H9 (cell line): Measurements from ENCODE around the gene RASSF3. TPM values are rescaled to one million over a fixed set of nuclear protein-coding genes. Genes with fewer than 3 reads are reported as not detected.

Source experiments
- DNase-seq: peaks from one replicate; pipeline ENCODE4 v3.0.0-alpha.2; 2017
- H2AFZ ChIP-seq: one replicate; pipeline ENCODE4 v1.6.1; 2013; ENCODE audit warnings: mild to moderate bottlenecking, low read length, control low read depth, moderate library complexity
- H2AK5ac ChIP-seq: 2 replicates; pipeline ENCODE4 v1.6.1; 2013; ENCODE audit warnings: low read length, control low read depth, mixed read lengths; ENCODE audit not compliant: insufficient read length
- H2BK120ac ChIP-seq: one replicate; pipeline ENCODE4 v1.6.1; 2013; ENCODE audit warnings: low read depth, mild to moderate bottlenecking, low read length, control low read depth, inconsistent platforms; ENCODE audit not compliant: poor library complexity, severe bottlenecking
- H2BK12ac ChIP-seq: 2 replicates; pipeline ENCODE4 v1.6.1; 2013; ENCODE audit warnings: low read length, control low read depth, mixed read lengths, low read depth; ENCODE audit not compliant: insufficient read length
- H2BK15ac ChIP-seq: 2 replicates; pipeline ENCODE4 v1.6.1; 2013; ENCODE audit warnings: low read depth, low read length, control low read depth
- H2BK20ac ChIP-seq: one replicate; pipeline ENCODE4 v1.6.1; 2013; ENCODE audit warnings: low read depth, mild to moderate bottlenecking, low read length, control low read depth, inconsistent platforms; ENCODE audit not compliant: poor library complexity, severe bottlenecking
- H2BK5ac ChIP-seq: 2 replicates; pipeline ENCODE4 v1.6.1; 2013; ENCODE audit warnings: low read length, control low read depth, mixed read lengths; ENCODE audit not compliant: insufficient read length
- H3K14ac ChIP-seq: 2 replicates; pipeline ENCODE4 v1.6.1; 2013; ENCODE audit warnings: low read length, control low read depth; ENCODE audit not compliant: insufficient read depth
- H3K18ac ChIP-seq: 2 replicates; pipeline ENCODE4 v1.6.1; 2013; ENCODE audit warnings: low read depth, mild to moderate bottlenecking, mixed read lengths, low read length, control low read depth; ENCODE audit not compliant: insufficient read length
- H3K23ac ChIP-seq: 2 replicates; pipeline ENCODE4 v1.6.1; 2013; ENCODE audit warnings: low read length, control low read depth, mixed read lengths, low read depth; ENCODE audit not compliant: insufficient read length
- H3K23me2 ChIP-seq: 2 replicates; pipeline ENCODE4 v1.6.1; 2013; ENCODE audit warnings: low read depth, mild to moderate bottlenecking, mixed read lengths, low read length, control low read depth; ENCODE audit not compliant: insufficient read length, poor library complexity, severe bottlenecking
- H3K27ac ChIP-seq: 2 replicates; pipeline ENCODE4 v1.5.1; 2013; ENCODE audit warnings: low read length, control low read depth, mixed read lengths, low read depth; ENCODE audit not compliant: insufficient read length
- H3K27me3 ChIP-seq: 2 replicates; pipeline ENCODE4 v1.6.1; 2013; ENCODE audit warnings: low read length, control low read depth, inconsistent platforms; ENCODE audit not compliant: insufficient read depth
- H3K4ac ChIP-seq: 2 replicates; pipeline ENCODE4 v1.6.1; 2013; ENCODE audit warnings: low read depth, mild to moderate bottlenecking, control low read depth, inconsistent platforms, low read length, moderate library complexity
- H3K4me1 ChIP-seq: 2 replicates; pipeline ENCODE4 v1.6.1; 2013; ENCODE audit warnings: low read length, control low read depth, inconsistent platforms; ENCODE audit not compliant: insufficient read depth
- H3K4me2 ChIP-seq: 2 replicates; pipeline ENCODE4 v1.6.1; 2013; ENCODE audit warnings: low read length, control low read depth, mixed read lengths; ENCODE audit not compliant: insufficient read length, insufficient read depth
- H3K56ac ChIP-seq: 2 replicates; pipeline ENCODE4 v1.6.1; 2013; ENCODE audit warnings: low read depth, mild to moderate bottlenecking, mixed read lengths, low read length, control low read depth; ENCODE audit not compliant: insufficient read length
- H3K79me1 ChIP-seq: 2 replicates; pipeline ENCODE4 v1.6.1; 2013; ENCODE audit warnings: low read depth, mild to moderate bottlenecking, moderate library complexity, low read length, control low read depth, inconsistent platforms; ENCODE audit not compliant: insufficient read depth, poor library complexity, severe bottlenecking
- H3K79me2 ChIP-seq: 2 replicates; pipeline ENCODE4 v1.6.1; 2013; ENCODE audit warnings: low read length, control low read depth, inconsistent platforms; ENCODE audit not compliant: insufficient read depth
- H3K9ac ChIP-seq: 2 replicates; pipeline ENCODE4 v1.6.1; 2013; ENCODE audit warnings: low read length, control low read depth, mixed read lengths; ENCODE audit not compliant: insufficient read length; ENCODE audit errors: extremely low read depth
- H3K9me3 ChIP-seq: one replicate; pipeline ENCODE4 v1.6.1; 2013; ENCODE audit warnings: low read depth, low read length, inconsistent platforms; ENCODE audit not compliant: control insufficient read depth
- H3T11ph ChIP-seq: one replicate; pipeline ENCODE4 v1.6.1; 2013; ENCODE audit warnings: mild to moderate bottlenecking, low read length, control low read depth, inconsistent platforms
- H4K20me1 ChIP-seq: one replicate; pipeline ENCODE4 v1.6.1; 2013; ENCODE audit not compliant: control insufficient read depth, insufficient read length, insufficient read depth
- H4K5ac ChIP-seq: 2 replicates; pipeline ENCODE4 v1.6.1; 2013; ENCODE audit warnings: low read depth, mild to moderate bottlenecking, mixed read lengths, low read length, control low read depth; ENCODE audit not compliant: insufficient read length
- H4K8ac ChIP-seq: replicated peaks from 2 replicates; pipeline ENCODE4 v1.6.1; 2013; ENCODE audit warnings: low read length, control low read depth, mixed read lengths, low read depth; ENCODE audit not compliant: insufficient read length
- H4K91ac ChIP-seq: 2 replicates; pipeline ENCODE4 v1.6.1; 2013; ENCODE audit warnings: low read depth, mild to moderate bottlenecking, moderate library complexity, mixed read lengths, low read length, control low read depth; ENCODE audit not compliant: insufficient read length
- H3K27ac Mint-ChIP-seq, 3 experiments: 2 replicates in 2 of 3; 3 replicates in 1 of 3; pipeline ENCODE4 v1.8.0; 2020 to 2021; ENCODE audit warnings: mixed read lengths in 3 of 3, mild to moderate bottlenecking in 1 of 3, moderate library complexity in 1 of 3
- H3K27me3 Mint-ChIP-seq: 2 replicates; pipeline ENCODE4 v1.8.0; 2021; ENCODE audit warnings: low read depth, mild to moderate bottlenecking, moderate library complexity, mixed read lengths
- H3K36me3 Mint-ChIP-seq, 3 experiments: 2 replicates in 2 of 3; 3 replicates in 1 of 3; pipeline ENCODE4 v1.8.0; 2020 to 2021; ENCODE audit warnings: low read depth in 3 of 3, mixed read lengths in 3 of 3; ENCODE audit not compliant: insufficient read depth in 1 of 3
- H3K4me1 Mint-ChIP-seq, 2 experiments: 2 replicates each; pipeline ENCODE4 v1.8.0; 2020; ENCODE audit warnings: mixed read lengths in 2 of 2
- H3K4me3 Mint-ChIP-seq, 2 experiments: 2 replicates in 1 of 2; 3 replicates in 1 of 2; pipeline ENCODE4 v1.8.0; 2020 to 2021; ENCODE audit warnings: mild to moderate bottlenecking in 2 of 2, mixed read lengths in 2 of 2, moderate library complexity in 1 of 2
- H3K9me3 Mint-ChIP-seq, 2 experiments: 2 replicates in 1 of 2; 3 replicates in 1 of 2; pipeline ENCODE4 v1.8.0; 2020; ENCODE audit warnings: mild to moderate bottlenecking in 2 of 2, mixed read lengths in 2 of 2, moderate library complexity in 1 of 2
- CTCF ChIP-seq: fragments of 200-600 bp; sonication (generic); conservative IDR thresholded peaks from 3 replicates; pipeline ENCODE4 v1.8.0; 2021; ENCODE audit warnings: antibody characterized with exemption, mild to moderate bottlenecking
- total RNA-seq: library from RNA; stranded (reverse); gene quantifications from 2 replicates; pipeline ENCODE4 v1.2.1, GENCODE V29; 2021

Gene RASSF3
- total RNA-seq, 1 experiment from 2014 or later: 45.1 TPM

- no peaks in the 10 kb centered on the region for H3K27me3 Mint-ChIP-seq
- Histone ChIP-seq H3K4ac (no peak overlapping the region), H2AFZ (no peak overlapping the region), H2AK5ac (no peak overlapping the region), H3T11ph (no peak overlapping the region), H2BK5ac (no peak overlapping the region), H2BK12ac (no peak overlapping the region), H4K8ac (no peak overlapping the region), H3K27me3 (no peaks in the 10 kb centered on the region), H3K9me3 (no peaks in the 10 kb centered on the region), H2BK20ac (no peak overlapping the region), H3K27ac (no peak overlapping the region), H3K56ac (no peak overlapping the region), H4K91ac (no peak overlapping the region), H3K9ac (no peak overlapping the region), H3K18ac (no peak overlapping the region), H2BK15ac (no peak overlapping the region), H4K20me1 (no peaks in the 10 kb centered on the region), H3K4me2 (no peak overlapping the region), H3K14ac (no peak overlapping the region), H4K5ac (no peak overlapping the region), H3K23me2 (no peaks in the 10 kb centered on the region), H2BK120ac (no peak overlapping the region), H3K23ac (no peak overlapping the region), H3K79me2 (peaks cover 10% of the 10 kb centered on the region; the same call in 1 of the 2 replicates), H3K4me1 (no peaks in the 10 kb centered on the region; the same call in 1 of the 2 replicates), H3K79me1 (peaks cover 2% of the 10 kb centered on the region)
- peaks cover 0 to 3% of the 10 kb centered on the region in 2 experiments; a peak in 2 of 5 replicates for H3K9me3 Mint-ChIP-seq
- no peak for TF ChIP-seq CTCF
- no peak overlapping the region for H3K4me3 Mint-ChIP-seq
- no peak overlapping the region for H3K27ac Mint-ChIP-seq
- H3K36me3 Mint-ChIP-seq: peaks cover 22 to 33% (median 28%) of the 10 kb centered on the region in 3 experiments
- H3K4me1 Mint-ChIP-seq: peaks cover 24 to 27% of the 10 kb centered on the region in 2 experiments
- DNase-seq: no peak
Measured at GRCh38 chr12:64633940-64634337, 23.6 kb downstream of the RASSF3 start.
